Measurements from ENCODE around the gene CLRN1. TPM values are rescaled to one million over a fixed set of nuclear protein-coding genes. Genes with fewer than 3 reads are reported as not detected.

CLRN1 gene
- total RNA-seq, 1 experiment from 2014 or later = not detected

Other genes starting within 250 kb of the CLRN1 start
- gene SIAH2, start 209.6 kb downstream of the CLRN1 start, total RNA-seq (2014; rRNA removed; shearing (Covaris generic)) = 22.7 and 24.6 TPM in 2 replicates
- not detected in 2 replicates for gene MINDY4B, start 67.3 kb downstream of the CLRN1 start, total RNA-seq (2014; rRNA removed; shearing (Covaris generic))
- gene MED12L, start 112.9 kb upstream of the CLRN1 start, total RNA-seq (2014; rRNA removed; shearing (Covaris generic)) = 0.29 TPM in 1 of 2 replicates, not detected in the other
- not detected in 2 replicates for gene GPR171, start 230.5 kb upstream of the CLRN1 start, total RNA-seq (2014; rRNA removed; shearing (Covaris generic))